Astrocyte (in vitro differentiated cells and primary cell): Measurements from ENCODE around the gene UBP1. TPM values are rescaled to one million over a fixed set of nuclear protein-coding genes. Genes with fewer than 3 reads are reported as not detected.

Source experiments
- total RNA-seq: library from RNA; stranded (reverse); gene quantifications from 2 replicates; pipeline ENCODE4 v1.2.1, GENCODE V29; 2021

UBP1 gene
- total RNA-seq, 1 donor from 2014 or later, result 79.3 TPM

Other genes starting within 250 kb of the UBP1 start
- 2.8 and 2.9 TPM in 2 replicates for gene SUSD5, start 221.6 kb downstream of the UBP1 start, total RNA-seq
- gene FBXL2, start 163.0 kb downstream of the UBP1 start, total RNA-seq, result 23.3 and 25.6 TPM in 2 replicates